Naive B cell (primary cell): Measurements from ENCODE around the gene TRMU. TPM values are rescaled to one million over a fixed set of nuclear protein-coding genes. Genes with fewer than 3 reads are reported as not detected.
"Not testable (repeated sequence)": the region's sequence is repeated elsewhere in the genome, so short reads cannot be mapped to it uniquely, and the experiment has no call there.

Experiments
- ATAC-seq, 2 donors: fragments of 150-1000 bp; cut with Tn5 transposase; 2 replicates each; pipeline ENCODE4 v1.10.0; 2021; ENCODE audit warnings: low read depth in 2 of 2, mild to moderate bottlenecking in 2 of 2, moderate library complexity in 2 of 2
- DNase-seq: peaks from one replicate; pipeline ENCODE4 v3.0.0; 2022
- H3K27ac Mint-ChIP-seq, 6 donors: one replicate each; pipeline ENCODE4 v1.8.0; 2020 to 2022; ENCODE audit warnings: mild to moderate bottlenecking in 6 of 6, mixed read lengths in 6 of 6, moderate library complexity in 5 of 6, inconsistent platforms in 2 of 6
- H3K27me3 Mint-ChIP-seq, 3 donors: one replicate each; pipeline ENCODE4 v1.8.0; 2021 to 2022; ENCODE audit warnings: mixed read lengths in 3 of 3, mild to moderate bottlenecking in 1 of 3
- H3K36me3 Mint-ChIP-seq, 2 donors: one replicate each; pipeline ENCODE4 v1.8.0; 2020 to 2022; ENCODE audit warnings: mixed read lengths in 2 of 2, inconsistent platforms in 1 of 2, mild to moderate bottlenecking in 1 of 2
- H3K4me1 Mint-ChIP-seq, 3 donors: one replicate each; pipeline ENCODE4 v1.8.0; 2020 to 2022; ENCODE audit warnings: mixed read lengths in 3 of 3, inconsistent platforms in 1 of 3, mild to moderate bottlenecking in 1 of 3, moderate library complexity in 1 of 3
- H3K4me3 Mint-ChIP-seq, 8 donors: one replicate each; pipeline ENCODE4 v1.8.0; 2020 to 2022; ENCODE audit warnings: mild to moderate bottlenecking in 8 of 8, mixed read lengths in 8 of 8, moderate library complexity in 8 of 8, inconsistent platforms in 2 of 8
- H3K9me3 Mint-ChIP-seq, 7 donors: one replicate each; pipeline ENCODE4 v1.8.0; 2020 to 2022; ENCODE audit warnings: mixed read lengths in 7 of 7, mild to moderate bottlenecking in 5 of 7, inconsistent platforms in 2 of 7, moderate library complexity in 1 of 7
- polyA plus RNA-seq, 6 donors: library from polyadenylated mRNA; unstranded; fragments of 300-500 nt; fragmentation: Illumina TruSeq; gene quantifications; one replicate each; pipeline ENCODE4 v1.2.3, GENCODE V29; 2021; ENCODE audit warnings: low read depth in 6 of 6

Gene TRMU
- polyA plus RNA-seq, 6 donors from 2014 or later: 11.1 to 24.6 (median 17.4) TPM

DNA sequence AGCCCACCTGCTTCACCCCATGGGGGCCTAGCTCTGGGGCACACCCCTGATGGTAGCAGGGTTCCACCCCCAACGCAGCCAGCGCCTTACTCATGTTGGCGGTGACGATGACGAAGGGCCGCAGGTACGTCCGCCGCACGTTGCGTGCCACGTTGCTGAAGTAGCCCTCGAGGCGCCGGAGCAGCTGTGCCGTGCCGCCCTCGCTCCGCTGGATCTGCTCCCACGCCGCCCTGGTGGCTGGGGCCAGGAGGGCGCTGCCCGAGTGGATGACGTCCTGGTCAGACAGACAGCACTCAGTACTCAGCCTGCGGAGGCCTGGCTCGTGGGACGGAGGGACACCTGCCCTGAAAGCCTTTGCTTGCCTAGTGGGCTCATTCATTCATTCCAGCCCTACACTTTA is 50.8 kb downstream of the TRMU start:
- H3K9me3 Mint-ChIP-seq: peaks cover 0 to 7% (median 1%) of the 10 kb centered on the region in 7 donors
- no peak overlapping the region for H3K27ac Mint-ChIP-seq
- no peak for ATAC-seq
- no peak overlapping the region for H3K4me3 Mint-ChIP-seq
- no peak for DNase-seq
- H3K36me3 Mint-ChIP-seq: peaks cover 9 to 11% of the 10 kb centered on the region in 2 donors
- H3K4me1 Mint-ChIP-seq: no peaks in the 10 kb centered on the region
- peaks cover 0 to 5% (median 0%) of the 10 kb centered on the region in 3 donors for H3K27me3 Mint-ChIP-seq

DNA sequence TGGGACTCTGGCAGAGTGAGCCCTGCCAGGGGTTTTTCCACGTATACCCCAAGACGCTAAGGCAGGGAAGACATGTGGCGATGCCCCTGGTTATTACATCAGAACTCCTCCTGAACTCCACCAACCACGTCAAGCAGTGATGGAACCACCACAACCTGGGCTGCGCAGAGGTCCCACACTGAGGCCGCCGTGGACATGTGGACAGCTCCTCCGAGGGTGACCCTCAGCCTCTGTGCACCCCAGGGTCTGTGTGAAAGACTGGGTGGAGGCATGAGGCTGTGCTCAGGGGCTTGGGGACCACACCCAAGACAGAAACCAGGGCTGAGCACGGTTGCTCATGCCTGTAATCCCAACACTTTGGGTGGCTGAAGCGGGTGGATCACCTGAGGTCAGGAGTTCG is 52.2 kb downstream of the TRMU start:
- Mint-ChIP-seq H3K4me3 (no peak overlapping the region), H3K27me3 (peaks cover 0 to 5% (median 0%) of the 10 kb centered on the region in 3 donors), H3K36me3 (peaks cover 4 to 5% of the 10 kb centered on the region in 2 donors), H3K4me1 (no peaks in the 10 kb centered on the region), H3K9me3 (peaks cover 0 to 4% (median 0%) of the 10 kb centered on the region in 7 donors), H3K27ac (no peak overlapping the region)
- DNase-seq (no peak), ATAC-seq (no peak)

DNA sequence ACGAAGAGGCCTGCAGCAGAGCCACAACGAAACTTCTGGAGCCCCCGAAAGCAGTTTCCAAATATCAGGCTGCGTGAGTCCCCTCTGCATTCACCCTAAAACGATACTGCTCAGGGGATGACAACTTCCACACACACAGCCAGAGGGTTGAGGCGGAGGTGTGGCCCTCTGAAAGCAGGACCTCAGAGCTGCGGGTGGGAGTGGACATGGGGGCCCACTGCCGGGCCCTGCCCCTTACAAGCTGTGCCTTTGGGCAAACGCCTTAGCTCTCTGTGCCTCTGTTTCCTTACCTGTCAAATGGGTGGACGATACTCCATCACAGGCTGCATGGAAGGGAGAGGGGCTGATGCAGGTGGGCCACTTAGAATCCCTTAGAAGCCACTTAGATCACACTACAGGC is 53.1 kb downstream of the TRMU start:
- Mint-ChIP-seq H3K36me3 (no peaks in the 10 kb centered on the region), H3K4me1 (no peaks in the 10 kb centered on the region), H3K4me3 (no peak overlapping the region), H3K9me3 (no peaks in the 10 kb centered on the region), H3K27ac (no peak overlapping the region), H3K27me3 (peaks cover 0 to 5% (median 0%) of the 10 kb centered on the region in 3 donors)
- DNase-seq (no peak), ATAC-seq (no peak)

DNA sequence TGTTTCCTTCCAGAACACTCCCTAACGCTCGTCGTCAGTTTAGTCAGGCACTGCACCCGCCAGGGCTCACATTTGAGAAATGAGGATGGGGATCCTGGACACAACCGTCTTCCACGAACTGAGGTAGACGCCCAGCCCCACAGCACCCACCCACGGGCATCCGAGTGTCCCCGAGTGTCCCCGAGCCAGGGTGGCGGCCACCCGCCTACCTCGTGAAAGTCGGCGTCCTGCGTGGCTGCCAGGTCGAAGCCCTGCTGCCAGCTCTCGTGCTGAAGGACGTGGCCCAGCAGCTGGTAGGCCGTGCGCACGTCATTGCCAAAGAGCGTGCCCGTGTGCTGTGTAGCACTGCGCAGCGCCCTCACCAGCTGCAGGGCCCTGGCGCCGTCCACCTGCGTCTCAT is 53.6 kb downstream of the TRMU start:
- H3K9me3 Mint-ChIP-seq: no peaks in the 10 kb centered on the region
- DNase-seq (no peak), ATAC-seq (no peak)
- no peaks in the 10 kb centered on the region for H3K36me3 Mint-ChIP-seq
- no peaks in the 10 kb centered on the region for H3K4me1 Mint-ChIP-seq
- no peak overlapping the region for H3K27ac Mint-ChIP-seq
- no peak overlapping the region for H3K4me3 Mint-ChIP-seq
- peaks cover 0 to 5% (median 0%) of the 10 kb centered on the region in 3 donors for H3K27me3 Mint-ChIP-seq

DNA sequence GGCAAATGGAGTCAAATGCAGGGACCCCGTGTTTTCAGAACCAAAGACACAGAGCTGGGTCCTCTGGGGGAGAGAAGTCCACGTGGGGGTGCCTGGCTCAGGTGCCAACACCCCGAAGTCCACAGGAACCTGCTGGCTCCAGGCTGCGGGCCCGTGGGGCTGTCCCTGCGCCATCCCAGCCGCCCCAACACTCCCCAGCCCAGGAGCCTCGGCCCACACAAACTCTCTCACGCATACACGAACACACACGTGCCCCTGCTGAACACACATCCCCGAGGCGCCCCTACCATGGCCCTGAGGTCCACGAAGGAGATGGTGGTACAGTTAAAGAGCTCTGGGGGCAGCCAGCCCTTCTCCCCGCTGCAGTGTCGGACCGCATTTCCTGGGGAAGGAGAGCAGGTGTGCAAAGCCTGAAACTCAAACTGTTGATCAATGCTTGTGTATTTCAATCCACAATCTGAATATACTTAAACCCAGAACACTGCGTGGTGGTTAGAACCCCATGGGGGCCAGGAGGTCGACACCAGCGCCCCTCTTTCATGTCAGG is 54.7 kb downstream of the TRMU start:
- DNase-seq (no peak), ATAC-seq (no peak)
- peak overlapping the region in 1 of 6 donors; percentile 19 for H3K27ac Mint-ChIP-seq
- H3K27me3 Mint-ChIP-seq: peaks cover 0 to 5% (median 0%) of the 10 kb centered on the region in 3 donors
- H3K4me1 Mint-ChIP-seq: no peaks in the 10 kb centered on the region
- H3K36me3 Mint-ChIP-seq: peaks cover 0 to 1% of the 10 kb centered on the region in 2 donors
- H3K4me3 Mint-ChIP-seq: no peak overlapping the region
- H3K9me3 Mint-ChIP-seq: no peaks in the 10 kb centered on the region

DNA sequence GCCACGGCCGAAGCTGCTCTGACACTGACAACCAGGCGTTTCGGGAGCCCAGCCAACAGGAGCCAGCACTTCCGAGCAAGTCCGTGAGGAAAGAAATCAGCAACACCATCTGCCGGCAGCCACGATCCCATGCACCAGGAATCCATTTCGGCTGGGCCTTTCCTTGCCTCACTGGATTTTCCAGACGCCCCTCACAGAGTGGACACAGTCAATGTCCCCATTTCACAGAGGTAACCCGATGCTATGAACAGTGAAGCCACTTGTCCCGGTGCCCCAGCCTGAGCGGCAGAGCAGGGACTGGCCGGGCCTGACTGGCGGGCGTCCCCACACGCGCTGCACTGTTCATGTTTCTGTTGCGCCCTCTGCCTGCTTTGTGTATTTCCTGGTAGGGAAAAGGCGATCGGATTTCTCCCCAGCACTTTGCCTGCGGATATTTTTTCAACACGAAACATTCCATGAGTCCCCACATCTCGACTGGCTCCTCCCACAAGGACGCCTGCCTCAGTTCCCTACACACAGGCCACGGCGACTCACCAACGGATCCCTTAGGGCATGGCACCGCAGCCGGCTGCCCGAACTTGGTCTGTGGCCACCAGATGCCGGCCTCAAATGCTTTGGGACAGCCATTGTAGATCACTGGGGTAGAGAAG is 55.3 kb downstream of the TRMU start:
- Mint-ChIP-seq H3K27ac (no peak overlapping the region), H3K4me1 (no peaks in the 10 kb centered on the region)

DNA sequence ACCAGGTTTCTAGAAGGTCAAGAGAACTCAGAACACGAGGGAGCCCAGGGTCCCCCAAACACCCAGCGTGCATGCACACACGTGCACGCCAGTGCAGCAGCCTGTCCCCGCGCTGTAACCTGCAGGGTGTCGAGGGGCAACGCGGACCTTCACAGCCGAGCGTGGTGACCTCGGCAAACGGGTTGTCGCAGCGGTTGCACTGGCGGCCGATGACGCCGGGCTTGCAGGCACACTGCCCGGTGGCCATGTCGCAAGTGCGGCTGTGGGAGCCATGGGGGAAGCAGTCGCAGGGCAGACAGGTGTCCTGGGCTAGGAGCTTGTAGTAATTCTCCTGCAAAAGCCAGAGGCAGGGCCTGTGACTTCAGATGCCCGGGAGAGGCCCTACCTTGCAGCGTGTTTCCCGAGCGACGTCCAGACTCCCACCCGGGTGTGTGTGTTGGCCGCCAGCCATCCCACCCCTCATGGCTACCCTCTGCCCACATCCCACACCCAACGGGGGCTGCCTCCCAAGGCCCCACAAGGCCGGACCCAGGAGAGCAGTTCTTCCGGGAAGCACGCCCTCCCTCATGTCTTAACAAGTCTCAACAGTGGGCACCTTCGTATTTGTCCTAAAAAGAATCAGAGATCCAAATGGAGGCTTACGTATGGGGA is 56.1 kb downstream of the TRMU start:
- DNase-seq: no peak
- H3K36me3 Mint-ChIP-seq: peaks cover 0 to 7% of the 10 kb centered on the region in 2 donors

More for the DNA sequence above, 55.3 kb downstream of the TRMU start:
- H3K27me3 Mint-ChIP-seq: peaks cover 0 to 5% (median 0%) of the 10 kb centered on the region in 3 donors
- H3K9me3 Mint-ChIP-seq: no peaks in the 10 kb centered on the region
- ATAC-seq: no peak
- H3K36me3 Mint-ChIP-seq: peaks cover 0 to 7% of the 10 kb centered on the region in 2 donors
- peak overlapping the region in 2 of 8 donors; percentile 41 to 44 for H3K4me3 Mint-ChIP-seq
- no peak for DNase-seq

DNA sequence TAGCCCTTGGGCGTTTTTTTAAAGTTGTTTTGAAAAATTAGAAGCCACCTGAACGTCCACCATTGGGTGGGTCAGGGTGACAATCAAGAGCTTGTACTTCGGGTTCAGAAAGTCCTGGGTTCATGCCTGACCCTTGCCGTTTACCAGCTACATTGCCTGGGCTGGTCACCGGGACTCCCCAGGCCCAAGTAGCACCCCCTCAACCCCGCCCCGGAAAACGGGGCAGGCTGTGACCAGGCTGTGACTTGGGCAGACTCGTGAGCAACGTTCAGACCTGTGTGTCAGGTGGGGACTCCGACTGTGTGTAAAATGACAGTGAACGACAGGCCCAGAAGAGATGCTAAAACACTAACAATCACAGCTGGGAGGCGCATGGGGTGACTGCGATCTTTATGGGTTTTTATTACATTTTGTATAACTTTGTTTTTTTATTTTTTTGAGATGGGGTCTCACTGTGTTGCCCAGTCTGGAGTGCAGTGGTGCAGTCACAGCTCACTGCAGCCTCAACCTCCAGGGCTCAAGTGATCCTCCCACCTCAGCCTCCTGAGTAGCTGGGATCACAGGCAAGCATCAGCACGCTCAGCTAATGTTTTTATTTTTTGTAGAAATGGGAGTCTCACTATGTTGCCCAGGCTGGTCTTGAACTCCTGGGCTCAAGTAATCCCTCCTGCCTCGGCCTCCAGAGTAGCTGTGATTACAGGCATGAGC is 56.8 kb downstream of the TRMU start:
- Mint-ChIP-seq H3K27me3 (peaks cover 0 to 5% (median 0%) of the 10 kb centered on the region in 3 donors), H3K9me3 (no peaks in the 10 kb centered on the region), H3K36me3 (peaks cover 0 to 7% of the 10 kb centered on the region in 2 donors)

More for the DNA sequence above, 56.1 kb downstream of the TRMU start:
- Mint-ChIP-seq H3K4me1 (no peaks in the 10 kb centered on the region), H3K27me3 (peaks cover 0 to 5% (median 0%) of the 10 kb centered on the region in 3 donors), H3K4me3 (no peak overlapping the region), H3K27ac (no peak overlapping the region), H3K9me3 (no peaks in the 10 kb centered on the region)
- ATAC-seq: no peak

DNA sequence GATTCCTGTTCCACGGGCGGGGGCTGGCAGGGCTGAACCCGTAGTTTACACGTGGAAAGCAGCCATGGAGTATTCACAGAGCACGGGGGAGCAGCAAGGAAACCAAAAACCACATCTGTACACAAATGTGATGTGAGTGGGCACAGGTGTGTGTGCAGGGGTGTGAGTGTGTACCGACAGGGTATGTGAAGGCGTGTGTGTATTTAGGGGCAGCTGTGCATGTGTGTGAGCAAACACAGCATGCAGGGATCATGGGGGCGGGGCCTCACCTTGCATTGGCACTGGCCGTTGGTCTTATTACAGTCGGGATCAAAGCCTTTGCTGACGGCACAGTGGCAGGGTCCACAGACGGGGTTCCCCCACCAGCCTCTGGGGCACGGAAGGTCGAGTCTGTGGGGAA is 58.4 kb downstream of the TRMU start:
- Mint-ChIP-seq H3K4me1 (no peaks in the 10 kb centered on the region), H3K27me3 (peaks cover 0 to 5% (median 0%) of the 10 kb centered on the region in 3 donors), H3K36me3 (peaks cover 0 to 7% of the 10 kb centered on the region in 2 donors), H3K27ac (no peak overlapping the region), H3K4me3 (no peak overlapping the region), H3K9me3 (no peaks in the 10 kb centered on the region)
- ATAC-seq (no peak), DNase-seq (no peak)

More for the DNA sequence above, 56.8 kb downstream of the TRMU start:
- Mint-ChIP-seq H3K27ac (peak overlapping the region in 2 of 6 donors; percentile 38 to 52), H3K4me1 (no peaks in the 10 kb centered on the region), H3K4me3 (no peak overlapping the region)
- ATAC-seq: no peak
- DNase-seq: no peak

DNA sequence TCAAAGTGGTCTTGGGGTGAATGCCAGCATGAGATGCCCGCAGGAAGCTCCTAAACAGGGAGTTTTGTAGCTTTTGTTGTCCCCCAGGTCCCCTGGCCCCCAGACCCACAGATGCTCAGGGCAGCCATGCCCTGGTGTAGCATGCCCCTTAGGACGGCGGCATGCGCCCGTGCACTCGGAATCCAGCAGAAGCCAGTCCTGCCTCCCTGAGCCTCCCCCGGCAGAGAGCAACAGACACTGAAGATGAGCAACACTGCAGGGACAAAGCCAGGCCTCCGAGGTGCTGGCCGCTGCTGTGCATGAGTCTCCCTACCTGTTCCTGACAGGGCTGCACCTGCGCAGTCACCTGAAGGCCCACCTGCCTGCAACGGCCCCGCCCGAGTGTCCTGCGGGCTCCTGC is 59.1 kb downstream of the TRMU start:
- no peak for ATAC-seq
- no peaks in the 10 kb centered on the region for H3K4me1 Mint-ChIP-seq
- H3K4me3 Mint-ChIP-seq: no peak overlapping the region
- DNase-seq: no peak
- H3K27ac Mint-ChIP-seq: no peak overlapping the region
- no peaks in the 10 kb centered on the region for H3K9me3 Mint-ChIP-seq
- peaks cover 0 to 4% (median 0%) of the 10 kb centered on the region in 3 donors for H3K27me3 Mint-ChIP-seq
- H3K36me3 Mint-ChIP-seq: peaks cover 0 to 7% of the 10 kb centered on the region in 2 donors

DNA sequence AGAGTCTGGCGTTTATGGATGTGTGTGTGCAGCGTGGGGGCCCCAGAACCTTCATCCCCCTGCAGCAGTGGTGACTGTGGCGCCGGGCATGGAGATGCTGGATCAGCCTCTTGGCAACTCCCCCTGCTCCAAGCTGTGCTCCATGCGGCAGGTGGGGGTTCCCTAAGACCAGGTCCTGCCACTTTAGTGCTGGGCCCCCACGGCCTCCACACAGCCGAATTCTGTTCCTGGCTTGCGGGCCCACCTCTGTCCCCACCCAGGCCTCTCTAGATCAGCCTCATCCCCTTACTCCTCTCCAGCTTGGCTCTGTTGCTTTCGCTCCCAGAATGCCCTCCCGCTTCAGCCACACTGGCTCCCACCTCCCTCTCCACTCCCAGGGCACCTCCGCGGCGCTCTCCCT is 59.6 kb downstream of the TRMU start:
- Mint-ChIP-seq H3K27me3 (no peaks in the 10 kb centered on the region), H3K9me3 (no peaks in the 10 kb centered on the region), H3K27ac (no peak overlapping the region), H3K36me3 (peaks cover 0 to 7% of the 10 kb centered on the region in 2 donors), H3K4me1 (no peaks in the 10 kb centered on the region), H3K4me3 (no peak overlapping the region)
- ATAC-seq (no peak), DNase-seq (no peak)

DNA sequence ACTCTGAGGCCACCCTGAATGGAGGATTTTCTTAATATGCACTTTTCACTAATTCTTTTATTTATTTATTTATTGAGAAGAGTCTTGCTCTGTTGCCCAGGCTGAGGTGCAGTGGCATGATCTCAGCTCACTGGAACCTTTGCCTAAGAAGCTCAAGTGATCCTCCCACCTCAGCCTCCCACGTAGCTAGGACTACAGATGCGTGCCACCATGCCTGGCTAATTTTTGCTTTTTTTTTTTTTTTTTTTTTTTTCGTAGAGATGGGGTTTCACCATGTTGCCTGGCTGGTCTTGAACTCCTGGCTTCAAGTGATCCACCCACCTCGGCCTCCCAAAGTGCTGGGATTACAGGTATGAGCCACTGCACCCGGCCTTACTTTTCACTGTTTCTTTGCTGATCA is 61.5 kb downstream of the TRMU start:
- H3K4me1 Mint-ChIP-seq, H3K9me3 Mint-ChIP-seq, DNase-seq, H3K36me3 Mint-ChIP-seq, ATAC-seq, H3K4me3 Mint-ChIP-seq, H3K27me3 Mint-ChIP-seq: not testable (repeated sequence)
- peak overlapping the region in 1 of 6 donors; percentile 67 for H3K27ac Mint-ChIP-seq

DNA sequence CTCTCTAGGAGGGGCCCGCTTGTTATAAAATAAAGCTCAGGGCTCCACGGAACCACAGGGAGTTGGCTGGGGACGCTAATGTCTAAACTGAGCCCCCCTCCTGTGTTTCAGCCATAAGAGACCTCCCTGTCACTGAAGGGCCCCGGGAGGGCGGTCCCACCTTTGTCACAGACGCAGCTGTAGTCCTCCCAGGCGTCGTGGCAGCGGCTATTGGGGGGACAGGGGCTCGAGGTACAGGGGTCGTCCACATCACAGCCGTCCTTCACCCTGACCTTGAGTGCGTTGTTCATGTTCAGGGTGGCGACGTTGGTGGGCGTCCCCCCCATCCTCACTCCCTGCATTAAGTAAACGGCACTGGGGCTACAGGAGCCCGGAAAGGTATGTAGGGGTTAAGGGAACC is 62.0 kb downstream of the TRMU start:
- Mint-ChIP-seq H3K4me3 (no peak overlapping the region), H3K9me3 (no peaks in the 10 kb centered on the region), H3K27me3 (no peaks in the 10 kb centered on the region), H3K36me3 (peaks cover 2 to 7% of the 10 kb centered on the region in 2 donors), H3K4me1 (no peaks in the 10 kb centered on the region), H3K27ac (peak overlapping the region in 1 of 6 donors; percentile 67)
- ATAC-seq (no peak), DNase-seq (no peak)
